Gastrocnemius medialis (tissue), 4 donors: Measurements from ENCODE around the gene SAMD4B. TPM values are rescaled to one million over a fixed set of nuclear protein-coding genes. Genes with fewer than 3 reads are reported as not detected.
A peak's percentile ranks its signal among the peaks of the same experiment; 100 is the strongest.

Experiments used
- ATAC-seq, 2 donors: fragments of 150-250 bp; one replicate each; pipeline ENCODE4 v1.9.1; 2016
- DNase-seq, 2 donors: peaks; one replicate each; pipeline ENCODE4 v3.0.0-alpha.2; 2019
- H3K27ac ChIP-seq, 4 donors: fragments of 200-600 bp; sonication (generic); 1 replicate in 1 of 4; 2 replicates in 3 of 4; pipeline ENCODE4 v1.5.1; 2016 to 2018; ENCODE audit warnings: mild to moderate bottlenecking in 2 of 4, moderate library complexity in 1 of 4
- H3K27me3 ChIP-seq, 3 donors: fragments of 200-600 bp; sonication (generic) in 2 of 3; 1 replicate in 1 of 3; 2 replicates in 2 of 3; pipeline versions ENCODE4 v1.5.1 to v1.6.0; 2016 to 2019; ENCODE audit warnings: mild to moderate bottlenecking in 1 of 3, moderate library complexity in 1 of 3
- H3K36me3 ChIP-seq, 2 donors: fragments of 200-600 bp; sonication (generic) in 1 of 2; one replicate each; pipeline ENCODE4 v1.5.1; 2017 to 2018
- H3K4me1 ChIP-seq, 2 donors: fragments of 200-600 bp; sonication (generic) in 1 of 2; one replicate each; pipeline ENCODE4 v1.5.1; 2016 to 2017; ENCODE audit warnings: mild to moderate bottlenecking in 2 of 2
- H3K4me3 ChIP-seq, 4 donors: fragments of 200-600 bp; sonication (generic) in 3 of 4; 1 replicate in 1 of 4; 2 replicates in 3 of 4; pipeline ENCODE4 v1.5.1; 2016 to 2019; ENCODE audit warnings: mild to moderate bottlenecking in 2 of 4
- H3K9me3 ChIP-seq, 3 donors: fragments of 200-600 bp; sonication (generic) in 2 of 3; 1 replicate in 1 of 3; 2 replicates in 2 of 3; pipeline ENCODE4 v1.5.1; 2016 to 2019
- POLR2A ChIP-seq, 2 donors: fragments of 450-650 bp; IDR thresholded peaks; one replicate each; pipeline ENCODE4 v1.6.1; 2017; ENCODE audit warnings: antibody characterized with exemption in 2 of 2, mild to moderate bottlenecking in 2 of 2, moderate library complexity in 2 of 2
- in situ Hi-C, 4 donors: fragments of 200-750 bp; cut with MboI; loops; one replicate each; pipeline versions ENCODE4 v1.15.0 to v1.8.0; 2017; ENCODE audit warnings: low sequenced_read_pairs in 4 of 4
- intact Hi-C: fragments of 100-400 bp; cut with DNase I; formaldehyde crosslinking; loops from one replicate; pipeline ENCODE4 v1.15.1; 2023; ENCODE audit warnings: low total_unique reads
- total RNA-seq, 4 donors: library from RNA; depleted of rRNA; stranded (reverse); fragments of >200 nt; gene quantifications; one replicate each; pipeline versions ENCODE4 v1.1.0 to v1.2.3, GENCODE V29; 2016
- TF ChIP-seq, protein P1 (sequence below), 5 experiments: fragments of 450-650 bp in 3 of 5; fragments of 200-600 bp in 2 of 5; sonication (generic) in 2 of 5; IDR thresholded peaks in 4 of 5; conservative IDR thresholded peaks in 1 of 5; 1 replicate in 4 of 5; 2 replicates in 1 of 5; pipeline ENCODE4 v1.5.1; 2016 to 2019; ENCODE audit warnings: antibody characterized with exemption in 5 of 5, mild to moderate bottlenecking in 3 of 5, moderate library complexity in 3 of 5

Gene SAMD4B
- total RNA-seq, 4 donors from 2014 or later = 30.9 to 63.7 (median 59.2) TPM

DNA sequence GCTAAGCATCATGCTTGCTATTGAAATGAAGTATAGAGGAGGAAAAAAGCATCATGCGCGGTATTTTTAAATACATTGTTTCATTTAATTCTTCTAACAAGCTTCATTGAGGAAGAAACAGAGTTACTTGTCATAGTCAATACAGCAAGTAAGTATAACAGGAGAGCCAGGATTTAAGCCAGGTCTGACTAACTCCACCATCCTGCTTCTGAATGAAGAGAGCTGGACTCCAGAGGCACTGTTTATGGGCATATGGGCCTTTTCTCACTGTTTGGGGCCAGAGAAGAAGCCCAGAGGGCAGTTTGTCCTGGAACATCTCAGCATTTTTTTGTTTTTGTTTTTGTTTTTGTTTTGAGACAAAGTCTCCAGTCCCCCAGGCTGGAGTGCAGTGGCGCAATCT is 7.9 kb downstream of the SAMD4B start:
- Histone ChIP-seq H3K9me3 (no peaks in the 10 kb centered on the region), H3K27me3 (no peaks in the 10 kb centered on the region), H3K4me3 (no peak overlapping the region), H3K27ac (no peak overlapping the region), H3K4me1 (peaks cover 36 to 38% of the 10 kb centered on the region in 2 donors), H3K36me3 (peaks cover 0 to 24% of the 10 kb centered on the region in 2 donors)
- ATAC-seq (no peak), DNase-seq (no peak)
- in situ Hi-C loops (no loop called here), intact Hi-C loops (no loop called here)
- no peak for TF ChIP-seq POLR2A (IDR thresholded peaks at IDR 0.05)
- TF ChIP-seq, protein P1, sequence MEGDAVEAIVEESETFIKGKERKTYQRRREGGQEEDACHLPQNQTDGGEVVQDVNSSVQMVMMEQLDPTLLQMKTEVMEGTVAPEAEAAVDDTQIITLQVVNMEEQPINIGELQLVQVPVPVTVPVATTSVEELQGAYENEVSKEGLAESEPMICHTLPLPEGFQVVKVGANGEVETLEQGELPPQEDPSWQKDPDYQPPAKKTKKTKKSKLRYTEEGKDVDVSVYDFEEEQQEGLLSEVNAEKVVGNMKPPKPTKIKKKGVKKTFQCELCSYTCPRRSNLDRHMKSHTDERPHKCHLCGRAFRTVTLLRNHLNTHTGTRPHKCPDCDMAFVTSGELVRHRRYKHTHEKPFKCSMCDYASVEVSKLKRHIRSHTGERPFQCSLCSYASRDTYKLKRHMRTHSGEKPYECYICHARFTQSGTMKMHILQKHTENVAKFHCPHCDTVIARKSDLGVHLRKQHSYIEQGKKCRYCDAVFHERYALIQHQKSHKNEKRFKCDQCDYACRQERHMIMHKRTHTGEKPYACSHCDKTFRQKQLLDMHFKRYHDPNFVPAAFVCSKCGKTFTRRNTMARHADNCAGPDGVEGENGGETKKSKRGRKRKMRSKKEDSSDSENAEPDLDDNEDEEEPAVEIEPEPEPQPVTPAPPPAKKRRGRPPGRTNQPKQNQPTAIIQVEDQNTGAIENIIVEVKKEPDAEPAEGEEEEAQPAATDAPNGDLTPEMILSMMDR (IDR thresholded peaks at IDR 0.05 in 4 of 5, conservative IDR thresholded peaks at IDR 0.05 in 1 of 5) = no peak

DNA sequence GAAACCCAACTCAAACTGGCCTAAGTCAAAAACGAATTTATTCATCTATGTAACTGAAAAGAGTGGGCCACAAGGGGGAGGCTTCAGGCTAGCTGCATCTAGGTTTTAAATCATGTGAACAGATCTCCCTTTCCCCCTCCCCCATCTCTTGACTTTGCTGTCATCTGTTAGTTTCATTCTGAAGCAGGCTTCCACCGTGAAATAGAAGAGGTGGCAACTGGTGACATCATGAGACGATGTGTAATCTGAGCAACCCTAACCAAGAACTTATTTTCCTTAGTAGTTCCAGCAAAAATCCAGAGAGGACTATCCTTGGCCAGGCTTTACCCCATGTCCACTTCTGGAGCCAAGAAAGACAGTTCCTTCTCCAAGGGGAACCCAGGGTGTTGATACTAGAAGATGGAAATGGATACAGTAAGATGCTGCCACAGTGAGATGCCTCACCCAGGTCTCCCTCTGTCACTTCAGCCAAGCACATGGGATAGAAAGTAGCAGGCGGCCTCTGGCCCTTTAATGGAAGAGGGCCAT is 9.4 kb downstream of the SAMD4B start:
- H3K4me3 ChIP-seq = no peak overlapping the region
- in situ Hi-C loops (no loop called here), intact Hi-C loops (no loop called here)
- peaks cover 0 to 37% of the 10 kb centered on the region in 2 donors for H3K36me3 ChIP-seq
- H3K4me1 ChIP-seq = peaks cover 22 to 29% of the 10 kb centered on the region in 2 donors
- DNase-seq (no peak), ATAC-seq (peak in 1 of 2 donors; percentile 50)
- TF ChIP-seq, protein P1 (IDR thresholded peaks at IDR 0.05 in 4 of 5, conservative IDR thresholded peaks at IDR 0.05 in 1 of 5) = no peak
- no peak for TF ChIP-seq POLR2A (IDR thresholded peaks at IDR 0.05)
- H3K9me3 ChIP-seq = no peaks in the 10 kb centered on the region
- H3K27ac ChIP-seq = peak overlapping the region in 2 of 4 donors; percentile 14 to 23
- H3K27me3 ChIP-seq = no peaks in the 10 kb centered on the region

DNA sequence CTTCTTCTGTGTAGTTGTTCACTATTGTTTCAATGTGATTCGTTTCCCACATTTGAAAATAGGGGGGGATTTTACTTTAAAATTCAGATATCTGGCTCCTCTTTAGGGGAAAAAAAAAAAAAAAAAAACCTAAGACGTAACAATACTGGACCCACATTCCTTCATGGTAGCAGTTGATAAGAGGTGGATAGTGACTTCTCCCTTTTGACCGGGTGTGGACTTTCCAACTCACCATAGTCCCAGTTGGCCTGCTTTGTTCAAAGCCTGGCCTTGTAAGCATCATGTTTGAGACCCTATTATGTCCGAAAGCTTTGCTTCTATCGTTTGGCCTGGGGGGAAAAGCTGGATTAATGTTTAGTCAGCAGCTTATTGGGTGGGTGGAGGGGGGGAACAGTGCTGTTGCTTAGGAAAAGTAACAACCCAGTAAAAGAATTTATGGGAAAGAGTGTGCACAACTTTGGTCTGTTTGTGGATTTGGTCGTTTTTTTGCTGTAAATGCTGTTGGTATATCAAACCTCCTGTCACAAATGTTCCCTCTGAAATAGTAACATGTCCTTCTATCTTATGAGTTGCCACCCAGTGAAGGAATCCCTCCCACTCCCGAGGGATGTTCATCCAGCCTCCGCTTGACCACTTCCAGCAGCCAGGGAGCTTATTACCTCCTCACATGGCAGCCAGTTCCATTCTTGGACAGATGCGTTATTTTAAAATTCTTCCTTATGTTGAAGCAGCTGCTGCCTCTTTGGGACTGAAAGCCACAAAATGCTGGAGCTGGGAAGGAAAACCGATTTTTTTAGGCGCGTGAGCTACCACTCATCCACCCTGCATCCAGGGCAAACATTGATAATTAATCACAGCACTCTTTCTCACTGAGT is 10.4 kb downstream of the SAMD4B start:
- DNase-seq (no peak), ATAC-seq (no peak)
- TF ChIP-seq, protein P1 (IDR thresholded peaks at IDR 0.05 in 4 of 5, conservative IDR thresholded peaks at IDR 0.05 in 1 of 5) = no peak
- no peak for TF ChIP-seq POLR2A (IDR thresholded peaks at IDR 0.05)
- peaks cover 4 to 47% of the 10 kb centered on the region in 2 donors for H3K36me3 ChIP-seq
- in situ Hi-C loops = no loop called here
- peaks cover 14 to 18% of the 10 kb centered on the region in 2 donors for H3K4me1 ChIP-seq
- intact Hi-C loops = no loop called here
- H3K27me3 ChIP-seq = no peaks in the 10 kb centered on the region
- H3K4me3 ChIP-seq = no peak overlapping the region
- peak overlapping the region in 2 of 4 donors; percentile 17 to 23 for H3K27ac ChIP-seq
- no peaks in the 10 kb centered on the region for H3K9me3 ChIP-seq

DNA sequence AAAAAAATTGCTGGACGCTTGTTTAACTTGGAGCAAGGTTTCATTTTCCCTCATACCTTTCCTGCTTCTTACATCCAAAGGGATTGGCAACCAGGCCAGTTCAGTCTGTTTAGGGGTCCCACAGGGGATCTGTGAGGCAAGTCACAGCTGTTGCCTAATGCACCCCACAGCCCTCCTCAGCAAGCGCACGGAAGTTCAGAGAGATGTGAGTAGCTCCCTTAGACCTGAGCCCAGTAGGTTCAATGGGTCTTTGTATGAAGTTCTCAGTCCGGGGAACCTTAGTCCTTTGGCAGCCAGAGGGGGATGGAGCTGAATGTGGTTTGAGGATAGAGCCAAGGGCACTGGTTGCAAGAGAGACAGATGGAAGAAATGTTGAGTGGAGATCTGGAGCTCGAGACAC is 13.0 kb downstream of the SAMD4B start:
- DNase-seq (no peak), ATAC-seq (no peak)
- no peak for TF ChIP-seq POLR2A (IDR thresholded peaks at IDR 0.05)
- TF ChIP-seq, protein P1 (IDR thresholded peaks at IDR 0.05 in 4 of 5, conservative IDR thresholded peaks at IDR 0.05 in 1 of 5) = no peak
- Histone ChIP-seq H3K27me3 (no peaks in the 10 kb centered on the region), H3K4me1 (peaks cover 0 to 11% of the 10 kb centered on the region in 2 donors), H3K27ac (no peak overlapping the region), H3K4me3 (no peak overlapping the region), H3K9me3 (no peaks in the 10 kb centered on the region), H3K36me3 (peaks cover 4 to 73% of the 10 kb centered on the region in 2 donors)
- intact Hi-C loops (no loop called here), in situ Hi-C loops (no loop called here)
